Activated CD8-positive, alpha-beta T cell treated with anti-CD3 and anti-CD28 coated beads, Interleukin-2, amount 10 ng/mL, durations not matched to agents 7 days and 5 days (primary cell): ENCODE data around the gene SCGB3A1. TPM values are rescaled to one million over a fixed set of nuclear protein-coding genes. Genes with fewer than 3 reads are reported as not detected.

Source experiments
- ATAC-seq: fragments of 150-1000 bp; cut with Tn5 transposase; one replicate; pipeline ENCODE4 v1.10.0; 2021; ENCODE audit warnings: moderate library complexity
- CTCF ChIA-PET: fragments of 350-600 bp; sonication (Branson Sonifier 250); formaldehyde crosslinking; loops from one replicate; lab custom pipeline; 2021; ENCODE audit warnings: antibody characterized with exemption; lab: Charles Lee
- POLR2A ChIA-PET: fragments of 350-600 bp; sonication (Branson Sonifier 250); formaldehyde crosslinking; loops from one replicate; lab custom pipeline; 2021; ENCODE audit warnings: antibody characterized with exemption; lab: Charles Lee
- DNase-seq: peaks from one replicate; pipeline ENCODE4 v3.0.0-alpha.2; 2020
- H3K27ac Mint-ChIP-seq: one replicate; pipeline ENCODE4 v1.8.0; 2021; ENCODE audit warnings: mild to moderate bottlenecking, mixed read lengths
- H3K27me3 Mint-ChIP-seq: one replicate; pipeline ENCODE4 v1.8.0; 2021; ENCODE audit warnings: low read depth, mixed read lengths
- H3K36me3 Mint-ChIP-seq: one replicate; pipeline ENCODE4 v1.8.0; 2021; ENCODE audit warnings: low read depth, mixed read lengths
- H3K4me1 Mint-ChIP-seq: one replicate; pipeline ENCODE4 v1.8.0; 2021; ENCODE audit warnings: low read depth, mixed read lengths
- H3K4me3 Mint-ChIP-seq: one replicate; pipeline ENCODE4 v1.8.0; 2021; ENCODE audit warnings: mild to moderate bottlenecking, mixed read lengths
- H3K9me3 Mint-ChIP-seq: one replicate; pipeline ENCODE4 v1.8.0; 2022; ENCODE audit warnings: mixed read lengths; ENCODE audit not compliant: insufficient read depth
- total RNA-seq, 2 experiments: library from RNA; stranded (reverse); gene quantifications; one replicate each; pipeline ENCODE4 v1.2.3, GENCODE V29; 2021

SCGB3A1 gene
- total RNA-seq, 2 experiments from 2014 or later, result not detected

DNA sequence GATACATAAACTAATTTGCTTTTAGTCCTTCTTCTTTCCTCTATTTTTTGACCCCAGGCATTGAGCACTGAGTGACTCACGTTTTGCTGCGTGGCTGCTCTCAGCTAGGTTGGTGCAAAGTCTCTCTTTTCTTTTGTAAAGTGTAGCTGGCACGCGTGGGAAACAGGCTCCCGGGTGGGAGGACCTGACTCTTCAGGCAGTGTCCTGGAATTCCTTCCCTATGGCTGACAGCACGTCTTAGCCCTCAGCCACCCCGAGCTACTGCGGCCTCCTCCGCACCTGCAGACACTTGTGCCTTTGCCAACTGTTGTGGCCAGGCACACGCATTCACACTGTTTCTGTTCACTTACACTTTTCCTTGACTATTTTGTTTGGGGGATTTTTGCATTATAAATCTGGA, 877 bp upstream of the SCGB3A1 start:
- ATAC-seq, result no peak
- Mint-ChIP-seq H3K4me1 (peaks cover 5% of the 10 kb centered on the region), H3K9me3 (no peaks in the 10 kb centered on the region), H3K27ac (no peak overlapping the region), H3K27me3 (peaks cover 36% of the 10 kb centered on the region), H3K36me3 (no peaks in the 10 kb centered on the region), H3K4me3 (no peak overlapping the region)
- no peak for DNase-seq
- ChIA-PET CTCF (no interaction called here), POLR2A (no interaction called here)

- no peaks in the 10 kb centered on the region for H3K36me3 Mint-ChIP-seq
- H3K27me3 Mint-ChIP-seq, result peaks cover 47% of the 10 kb centered on the region
- ChIA-PET CTCF (no interaction called here), POLR2A (no interaction called here)
- H3K4me1 Mint-ChIP-seq, result peaks cover 5% of the 10 kb centered on the region
- no peak overlapping the region for H3K4me3 Mint-ChIP-seq
- no peaks in the 10 kb centered on the region for H3K9me3 Mint-ChIP-seq
- H3K27ac Mint-ChIP-seq, result no peak overlapping the region
- ATAC-seq (no peak), DNase-seq (no peak)
These were observed 572 bp downstream of the SCGB3A1 start for GRCh38 chr5:180590543-180591310.

- no peak overlapping the region for H3K4me3 Mint-ChIP-seq
- DNase-seq (no peak), ATAC-seq (peak; percentile 29)
- POLR2A ChIA-PET, result no interaction called here
- no peaks in the 10 kb centered on the region for H3K36me3 Mint-ChIP-seq
- no peaks in the 10 kb centered on the region for H3K9me3 Mint-ChIP-seq
- H3K27me3 Mint-ChIP-seq, result peaks cover 47% of the 10 kb centered on the region
- H3K27ac Mint-ChIP-seq, result no peak overlapping the region
- CTCF ChIA-PET, result no interaction called here
- peaks cover 5% of the 10 kb centered on the region for H3K4me1 Mint-ChIP-seq
These were observed 1.3 kb downstream of the SCGB3A1 start for GRCh38 chr5:180589771-180590542.

DNA sequence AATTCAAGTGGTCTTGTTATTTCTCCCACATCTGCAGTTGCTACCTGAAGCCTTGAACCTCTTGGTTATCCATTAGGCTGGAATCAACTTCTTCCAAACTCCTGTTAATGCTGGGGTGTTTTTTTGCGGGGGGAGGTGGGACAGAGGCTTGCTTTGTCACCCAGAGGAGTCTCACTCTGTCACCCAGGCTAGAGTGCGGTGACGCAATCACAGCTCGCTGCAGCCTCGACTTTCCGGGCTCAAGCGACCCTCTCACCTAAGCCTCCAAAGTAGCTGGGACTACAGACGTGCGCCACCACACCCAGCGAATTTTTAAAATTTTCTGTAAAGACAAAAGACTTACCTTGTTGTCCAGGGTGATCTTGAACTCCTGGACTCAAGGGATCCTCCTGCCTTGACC, 4.4 kb downstream of the SCGB3A1 start:
- peaks cover 5% of the 10 kb centered on the region for H3K4me1 Mint-ChIP-seq
- CTCF ChIA-PET, result no interaction called here
- H3K4me3 Mint-ChIP-seq, result no peak overlapping the region
- no peak for DNase-seq
- H3K9me3 Mint-ChIP-seq, result no peaks in the 10 kb centered on the region
- ATAC-seq, result no peak
- H3K27me3 Mint-ChIP-seq, result peaks cover 34% of the 10 kb centered on the region
- POLR2A ChIA-PET, result no interaction called here
- no peaks in the 10 kb centered on the region for H3K36me3 Mint-ChIP-seq
- no peak overlapping the region for H3K27ac Mint-ChIP-seq

GRCh38 chr5:180586204-180586603, 5.1 kb downstream of the SCGB3A1 start:
- peaks cover 5% of the 10 kb centered on the region for H3K4me1 Mint-ChIP-seq
- H3K4me3 Mint-ChIP-seq, result no peak overlapping the region
- POLR2A ChIA-PET, result no interaction called here

DNA sequence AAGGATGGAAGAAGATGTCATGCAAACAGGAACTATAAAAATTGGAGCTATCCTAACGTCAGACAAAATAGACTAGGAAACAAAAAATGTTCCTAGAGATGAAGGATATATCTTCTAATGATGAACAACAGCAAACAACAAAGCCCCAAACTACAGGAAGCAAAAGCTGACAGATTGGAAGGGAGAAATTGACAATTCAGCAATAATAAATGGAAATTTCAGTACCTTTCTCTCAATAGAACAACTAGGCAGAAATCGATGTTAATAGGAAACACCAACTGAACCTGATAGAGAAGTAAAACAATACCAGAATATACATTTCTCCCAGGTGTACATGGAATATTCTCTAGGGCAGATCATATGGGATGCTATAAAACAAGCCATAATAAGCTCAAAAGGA, 7.6 kb downstream of the SCGB3A1 start:
- Mint-ChIP-seq H3K9me3 (no peaks in the 10 kb centered on the region), H3K27me3 (peaks cover 23% of the 10 kb centered on the region), H3K4me1 (no peaks in the 10 kb centered on the region), H3K27ac (no peak overlapping the region), H3K4me3 (no peak overlapping the region), H3K36me3 (no peaks in the 10 kb centered on the region)
- DNase-seq (no peak), ATAC-seq (no peak)
- ChIA-PET POLR2A (no interaction called here), CTCF (interaction anchor here (2.6 kb wide), 1 partner anchor 22 kb away, joined by 5 read pairs; no protein-coding TSS in a partner anchor)

More at GRCh38 chr5:180586204-180586603, 5.1 kb downstream of the SCGB3A1 start:
- no peak for DNase-seq
- H3K27me3 Mint-ChIP-seq, result peaks cover 34% of the 10 kb centered on the region
- ATAC-seq, result no peak
- H3K27ac Mint-ChIP-seq, result no peak overlapping the region
- H3K36me3 Mint-ChIP-seq, result no peaks in the 10 kb centered on the region
- CTCF ChIA-PET, result no interaction called here
- H3K9me3 Mint-ChIP-seq, result no peaks in the 10 kb centered on the region

GRCh38 chr5:180580681-180581080, 10.6 kb downstream of the SCGB3A1 start:
- ChIA-PET POLR2A (no interaction called here), CTCF (interaction anchor here (1.1 to 1.2 kb wide), 2 partner anchors 15 to 36 kb away, joined by 3 read pairs; no protein-coding TSS in a partner anchor)
- H3K27ac Mint-ChIP-seq, result no peak overlapping the region
- DNase-seq, result no peak
- no peaks in the 10 kb centered on the region for H3K4me1 Mint-ChIP-seq
- H3K36me3 Mint-ChIP-seq, result peaks cover 19% of the 10 kb centered on the region
- H3K4me3 Mint-ChIP-seq, result no peak overlapping the region
- ATAC-seq, result no peak
- peaks cover 2% of the 10 kb centered on the region for H3K27me3 Mint-ChIP-seq
- H3K9me3 Mint-ChIP-seq, result no peaks in the 10 kb centered on the region

- no peaks in the 10 kb centered on the region for H3K27me3 Mint-ChIP-seq
- H3K4me3 Mint-ChIP-seq, result no peak overlapping the region
- ChIA-PET POLR2A (no interaction called here), CTCF (interaction anchor here (0.7 kb wide), 1 partner anchor 44 kb away, joined by 3 read pairs; no protein-coding TSS in a partner anchor)
- DNase-seq, result no peak
- H3K27ac Mint-ChIP-seq, result no peak overlapping the region
- H3K36me3 Mint-ChIP-seq, result peaks cover 41% of the 10 kb centered on the region
- no peaks in the 10 kb centered on the region for H3K4me1 Mint-ChIP-seq
- ATAC-seq, result no peak
- no peaks in the 10 kb centered on the region for H3K9me3 Mint-ChIP-seq
These were observed 15.7 kb downstream of the SCGB3A1 start for GRCh38 chr5:180575571-180575970.

DNA sequence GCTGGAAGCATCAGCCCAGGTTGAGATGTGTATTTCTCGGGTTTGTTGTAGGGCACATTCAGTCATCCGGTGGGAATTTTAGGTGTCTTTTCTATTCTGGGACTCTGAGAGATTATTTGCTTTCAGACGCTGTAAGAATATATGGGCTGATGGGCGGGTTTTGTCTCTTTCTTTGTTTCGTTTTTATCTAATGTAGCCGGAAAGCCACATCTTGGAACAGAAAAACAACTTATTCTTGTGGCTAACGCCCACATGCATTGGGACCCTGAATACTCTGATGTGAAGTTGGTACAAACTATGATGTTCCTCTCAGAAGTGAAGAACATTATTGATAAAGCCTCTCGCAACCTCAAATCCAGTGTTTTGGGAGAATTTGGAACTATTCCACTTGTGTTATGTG, 22.4 kb downstream of the SCGB3A1 start:
- no peaks in the 10 kb centered on the region for H3K27me3 Mint-ChIP-seq
- peaks cover 58% of the 10 kb centered on the region for H3K36me3 Mint-ChIP-seq
- POLR2A ChIA-PET, result no interaction called here
- CTCF ChIA-PET, result no interaction called here
- H3K27ac Mint-ChIP-seq, result no peak overlapping the region
- DNase-seq (no peak), ATAC-seq (no peak)
- H3K9me3 Mint-ChIP-seq, result no peaks in the 10 kb centered on the region
- peaks cover 11% of the 10 kb centered on the region for H3K4me1 Mint-ChIP-seq
- no peak overlapping the region for H3K4me3 Mint-ChIP-seq

- Mint-ChIP-seq H3K4me3 (no peak overlapping the region), H3K9me3 (no peaks in the 10 kb centered on the region), H3K27ac (no peak overlapping the region), H3K27me3 (no peaks in the 10 kb centered on the region), H3K36me3 (peaks cover 72% of the 10 kb centered on the region), H3K4me1 (peaks cover 25% of the 10 kb centered on the region)
- ATAC-seq (no peak), DNase-seq (no peak)
- POLR2A ChIA-PET, result no interaction called here
- CTCF ChIA-PET, result no interaction called here
These were observed 27.3 kb downstream of the SCGB3A1 start for GRCh38 chr5:180563994-180564393.

GRCh38 chr5:180558232-180558631, 33.1 kb downstream of the SCGB3A1 start:
- ChIA-PET POLR2A (no interaction called here), CTCF (no interaction called here)
- Mint-ChIP-seq H3K36me3 (peaks cover 63% of the 10 kb centered on the region), H3K9me3 (no peaks in the 10 kb centered on the region), H3K4me3 (no peak overlapping the region), H3K27ac (no peak overlapping the region), H3K4me1 (peaks cover 14% of the 10 kb centered on the region), H3K27me3 (no peaks in the 10 kb centered on the region)
- DNase-seq, result no peak
- ATAC-seq, result no peak

DNA sequence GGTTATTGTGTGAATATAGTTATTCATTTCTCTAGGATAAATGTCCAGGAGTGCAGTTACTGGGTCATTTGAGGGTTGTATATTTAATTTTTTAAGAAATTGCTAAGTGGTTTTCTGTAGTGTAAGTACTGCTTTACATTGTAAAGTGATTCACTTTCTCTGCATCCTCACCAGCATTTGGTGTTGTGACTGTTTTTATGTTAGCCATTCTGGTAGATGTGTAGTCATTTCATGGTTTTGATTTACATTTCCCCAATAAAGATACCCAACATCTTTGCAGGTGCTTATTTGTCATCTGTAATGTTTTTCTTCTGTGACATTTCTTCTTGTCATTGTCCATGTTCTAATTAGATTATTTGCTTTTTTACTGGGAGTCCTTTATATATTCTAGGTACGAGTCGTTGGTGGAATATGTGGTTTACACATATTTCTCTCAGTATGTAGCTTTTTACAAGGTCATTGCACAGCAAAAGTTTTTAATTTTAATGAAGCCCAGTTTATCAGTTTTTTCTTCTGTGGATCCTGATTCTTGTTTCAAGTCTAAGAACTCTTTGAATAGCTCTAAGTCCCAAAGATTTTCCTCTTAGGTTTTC, 34.0 kb downstream of the SCGB3A1 start:
- peaks cover 8% of the 10 kb centered on the region for H3K4me1 Mint-ChIP-seq
- no peak overlapping the region for H3K27ac Mint-ChIP-seq
- ATAC-seq, result no peak
- no peak overlapping the region for H3K4me3 Mint-ChIP-seq
- DNase-seq, result no peak
- CTCF ChIA-PET, result no interaction called here
- H3K9me3 Mint-ChIP-seq, result no peaks in the 10 kb centered on the region
- POLR2A ChIA-PET, result no interaction called here
- no peaks in the 10 kb centered on the region for H3K27me3 Mint-ChIP-seq
- H3K36me3 Mint-ChIP-seq, result peaks cover 65% of the 10 kb centered on the region
